Activated CD4-positive, alpha-beta T cell treated with anti-CD3 and anti-CD28 coated beads, Interleukin-10, Interleukin-2, amounts not matched to agents 100 ng/mL and 50 ng/mL, durations not matched to agents 16 hours and 8 hours (primary cell): ENCODE measurements around the gene SPINT2.
"Not testable (repeated sequence)": the region's sequence is repeated elsewhere in the genome, so short reads cannot be mapped to it uniquely, and the experiment has no call there.

Source experiments
- DNase-seq: peaks from one replicate; pipeline ENCODE4 v3.0.0-alpha.2; 2020

Gene SPINT2

GRCh38 chr19:38264486-38265212 is at the start of gene SPINT2:
Gene SPINT2 (plus strand): TSS chr19:38264573. CDS start chr19:38264893, 320 bp downstream.
- DNase-seq = peak; percentile 26

- no peak for DNase-seq
Observed at GRCh38 chr19:38216785-38217641, 47.4 kb upstream of the SPINT2 start.

- no peak for DNase-seq
Observed at GRCh38 chr19:38218204-38218603, 46.2 kb upstream of the SPINT2 start.

- no peak for DNase-seq
Observed at GRCh38 chr19:38219221-38219620, 45.2 kb upstream of the SPINT2 start.

- DNase-seq = no peak
Observed at GRCh38 chr19:38221421-38221820, 43.0 kb upstream of the SPINT2 start.

GRCh38 chr19:38221919-38222830 is 42.2 kb upstream of the SPINT2 start:
- DNase-seq = no peak

- DNase-seq = no peak
Observed at GRCh38 chr19:38223119-38223523, 41.3 kb upstream of the SPINT2 start.

- no peak for DNase-seq
Observed at GRCh38 chr19:38223617-38224013, 40.8 kb upstream of the SPINT2 start.

GRCh38 chr19:38224014-38224862 is 40.1 kb upstream of the SPINT2 start, which contains the start of gene DPF1:
Gene DPF1 (minus strand): TSS chr19:38224222. CDS start chr19:38224142, 80 bp downstream.
- DNase-seq = peak; percentile 71

GRCh38 chr19:38224863-38225218 is 39.5 kb upstream of the SPINT2 start:
- not testable (repeated sequence) for DNase-seq

- no peak for DNase-seq
Observed at GRCh38 chr19:38227287-38228004, 36.9 kb upstream of the SPINT2 start.

- DNase-seq = no peak
Observed at GRCh38 chr19:38228005-38228377, 36.4 kb upstream of the SPINT2 start.

- DNase-seq = no peak
Observed at GRCh38 chr19:38228491-38229439, 35.6 kb upstream of the SPINT2 start.

- peak; percentile 84 for DNase-seq
Observed at GRCh38 chr19:38229585-38230073, 34.7 kb upstream of the SPINT2 start.

- not testable (repeated sequence) for DNase-seq
Observed at GRCh38 chr19:38230506-38231133, 33.8 kb upstream of the SPINT2 start.

- DNase-seq = no peak
Observed at GRCh38 chr19:38231918-38232317, 32.5 kb upstream of the SPINT2 start.

GRCh38 chr19:38233740-38234251 is 30.6 kb upstream of the SPINT2 start:
- peak; percentile 80 for DNase-seq

GRCh38 chr19:38234615-38235014 is 29.8 kb upstream of the SPINT2 start:
- DNase-seq = no peak

GRCh38 chr19:38239816-38240215 is 24.6 kb upstream of the SPINT2 start:
- DNase-seq = no peak
